Endothelial cell (in vitro differentiated cells): Measurements from ENCODE around the gene SDR42E1. TPM values are rescaled to one million over a fixed set of nuclear protein-coding genes. Genes with fewer than 3 reads are reported as not detected.

ENCODE experiments used
- DNase-seq: peaks from one replicate; pipeline ENCODE4 v3.0.0; 2021; ENCODE audit warnings: low spot score
- H3K27ac Mint-ChIP-seq: one replicate; pipeline ENCODE4 v1.8.0; 2021; ENCODE audit warnings: mixed read lengths, inconsistent platforms; ENCODE audit not compliant: unreplicated experiment
- H3K27me3 Mint-ChIP-seq: one replicate; pipeline ENCODE4 v1.8.0; 2021; ENCODE audit warnings: mild to moderate bottlenecking, moderate library complexity, mixed read lengths, inconsistent platforms; ENCODE audit not compliant: unreplicated experiment
- H3K36me3 Mint-ChIP-seq: one replicate; pipeline ENCODE4 v1.8.0; 2021; ENCODE audit warnings: mild to moderate bottlenecking, low read depth, mixed read lengths, inconsistent platforms; ENCODE audit not compliant: unreplicated experiment
- H3K4me1 Mint-ChIP-seq: one replicate; pipeline ENCODE4 v1.8.0; 2021; ENCODE audit warnings: mild to moderate bottlenecking, mixed read lengths, inconsistent platforms; ENCODE audit not compliant: unreplicated experiment
- H3K4me3 Mint-ChIP-seq: one replicate; pipeline ENCODE4 v1.8.0; 2021; ENCODE audit warnings: mild to moderate bottlenecking, mixed read lengths, inconsistent platforms; ENCODE audit not compliant: unreplicated experiment
- H3K9me3 Mint-ChIP-seq: one replicate; pipeline ENCODE4 v1.8.0; 2021; ENCODE audit warnings: mixed read lengths, inconsistent platforms; ENCODE audit not compliant: unreplicated experiment
- CTCF ChIP-seq: fragments of 200-600 bp; sonication (generic); IDR thresholded peaks from one replicate; pipeline ENCODE4 v1.5.0; 2021; ENCODE audit warnings: antibody characterized with exemption; ENCODE audit not compliant: unreplicated experiment
- total RNA-seq: library from RNA; stranded (reverse); fragmentation: NEBNext Ultra II Directional; extraction: Animal tissue kit (Norgen Biotek cat#: 25700); gene quantifications from one replicate; pipeline ENCODE4 v1.2.1, GENCODE V29; 2021; ENCODE audit not compliant: unreplicated experiment

SDR42E1 gene
- total RNA-seq, 1 donor from 2014 or later = 0.74 TPM

- Mint-ChIP-seq H3K4me3 (no peak overlapping the region), H3K27me3 (no peaks in the 10 kb centered on the region), H3K36me3 (peaks cover 4% of the 10 kb centered on the region), H3K9me3 (no peaks in the 10 kb centered on the region), H3K27ac (no peak overlapping the region), H3K4me1 (no peaks in the 10 kb centered on the region)
- DNase-seq = no peak
- no peak for TF ChIP-seq CTCF
Measured at GRCh38 chr16:81973737-81974136, 37.5 kb downstream of the SDR42E1 start.

GRCh38 chr16:81971853-81972252, 39.4 kb downstream of the SDR42E1 start:
- Mint-ChIP-seq H3K27me3 (no peaks in the 10 kb centered on the region), H3K36me3 (peaks cover 4% of the 10 kb centered on the region), H3K9me3 (no peaks in the 10 kb centered on the region), H3K27ac (no peak overlapping the region), H3K4me1 (no peaks in the 10 kb centered on the region), H3K4me3 (no peak overlapping the region)
- DNase-seq = no peak
- no peak for TF ChIP-seq CTCF

- Mint-ChIP-seq H3K36me3 (peaks cover 4% of the 10 kb centered on the region), H3K4me1 (no peaks in the 10 kb centered on the region), H3K27ac (no peak overlapping the region), H3K4me3 (no peak overlapping the region), H3K27me3 (no peaks in the 10 kb centered on the region), H3K9me3 (no peaks in the 10 kb centered on the region)
- TF ChIP-seq CTCF = no peak
- no peak for DNase-seq
Measured at GRCh38 chr16:81967358-81967757, 43.9 kb downstream of the SDR42E1 start.

GRCh38 chr16:81964808-81965207, 46.5 kb downstream of the SDR42E1 start:
- Mint-ChIP-seq H3K9me3 (no peaks in the 10 kb centered on the region), H3K36me3 (peaks cover 4% of the 10 kb centered on the region), H3K4me3 (no peak overlapping the region), H3K27ac (no peak overlapping the region), H3K27me3 (no peaks in the 10 kb centered on the region), H3K4me1 (no peaks in the 10 kb centered on the region)
- no peak for TF ChIP-seq CTCF
- DNase-seq = no peak

- Mint-ChIP-seq H3K9me3 (no peaks in the 10 kb centered on the region), H3K4me3 (no peak overlapping the region), H3K4me1 (no peaks in the 10 kb centered on the region), H3K36me3 (peaks cover 15% of the 10 kb centered on the region), H3K27me3 (peaks cover 1% of the 10 kb centered on the region), H3K27ac (no peak overlapping the region)
- no peak for DNase-seq
- TF ChIP-seq CTCF = no peak
Measured at GRCh38 chr16:81956213-81956948, 54.9 kb downstream of the SDR42E1 start.
